Stimulated activated CD4-positive, alpha-beta T cell treated with anti-CD3 and anti-CD28 coated beads, Interleukin-1b, Interleukin-23, amount 100 ng/mL, for 48 hours (primary cell): Measurements from ENCODE around the gene ZNF273.
A peak's percentile ranks its signal among the peaks of the same experiment; 100 is the strongest.
"Not testable (repeated sequence)": the region's sequence is repeated elsewhere in the genome, so short reads cannot be mapped to it uniquely, and the experiment has no call there.

ENCODE experiments used
- DNase-seq: peaks from one replicate; pipeline ENCODE4 v3.0.0-alpha.2; 2020

Gene ZNF273

GRCh38 chr7:64902806-64903721 is at the start of gene ZNF273:
ZNF273 (plus strand) TSS chr7:64903273; CDS start chr7:64903318, 45 bp downstream.
- DNase-seq, result peak; percentile 93

- DNase-seq, result no peak
These were observed 49.4 kb upstream of the ZNF273 start for GRCh38 chr7:64853679-64854078.

GRCh38 chr7:64854969-64855368 is 48.1 kb upstream of the ZNF273 start:
- no peak for DNase-seq

GRCh38 chr7:64863021-64863420 is 40.1 kb upstream of the ZNF273 start:
- DNase-seq, result no peak

GRCh38 chr7:64863530-64863929 is 39.5 kb upstream of the ZNF273 start:
- not testable (repeated sequence) for DNase-seq

- DNase-seq, result no peak
These were observed 39.1 kb upstream of the ZNF273 start for GRCh38 chr7:64863969-64864368.

- DNase-seq, result no peak
These were observed 35.1 kb upstream of the ZNF273 start for GRCh38 chr7:64867863-64868440.

- DNase-seq, result no peak
These were observed 34.6 kb upstream of the ZNF273 start for GRCh38 chr7:64868499-64868898.

GRCh38 chr7:64869121-64869725 is 33.9 kb upstream of the ZNF273 start:
- no peak for DNase-seq

- DNase-seq, result no peak
These were observed 33.0 kb upstream of the ZNF273 start for GRCh38 chr7:64869912-64870562.

- no peak for DNase-seq
These were observed 32.4 kb upstream of the ZNF273 start for GRCh38 chr7:64870656-64871055.

- no peak for DNase-seq
These were observed 31.3 kb upstream of the ZNF273 start for GRCh38 chr7:64871761-64872160.

GRCh38 chr7:64872351-64873154 is 30.5 kb upstream of the ZNF273 start:
- no peak for DNase-seq

- DNase-seq, result no peak
These were observed 29.9 kb upstream of the ZNF273 start for GRCh38 chr7:64873155-64873500.

GRCh38 chr7:64873517-64873916 is 29.6 kb upstream of the ZNF273 start:
- no peak for DNase-seq

GRCh38 chr7:64874114-64874513 is 29.0 kb upstream of the ZNF273 start:
- DNase-seq, result no peak

- no peak for DNase-seq
These were observed 28.4 kb upstream of the ZNF273 start for GRCh38 chr7:64874562-64875250.

- DNase-seq, result no peak
These were observed 27.8 kb upstream of the ZNF273 start for GRCh38 chr7:64875258-64875657.

GRCh38 chr7:64875658-64876406 is 27.2 kb upstream of the ZNF273 start:
- no peak for DNase-seq

GRCh38 chr7:64876792-64877713 is 26.0 kb upstream of the ZNF273 start:
- DNase-seq, result peak; percentile 82
